H1 (cell line): ENCODE results near the gene PRRX1. TPM values are rescaled to one million over a fixed set of nuclear protein-coding genes. Genes with fewer than 3 reads are reported as not detected.

Experiments used
- CBX5 ChIP-seq: fragments of 300-800, 300-1000 bp; sonication (generic); IDR thresholded peaks from 2 replicates; pipeline ENCODE4 v1.7.1; 2016; ENCODE audit warnings: antibody characterized with exemption, low read length, low read depth
- CBX8 ChIP-seq: fragments of 300-800, 300-1000 bp; sonication (generic); IDR thresholded peaks from 2 replicates; pipeline ENCODE4 v1.7.1; 2016; ENCODE audit warnings: low read depth, low read length, borderline replicate concordance
- EP300 ChIP-seq, 2 experiments: IDR thresholded peaks; 1 replicate in 1 of 2; 2 replicates in 1 of 2; pipeline ENCODE4 v1.6.1; 2011 to 2012; ENCODE audit warnings: low read depth in 2 of 2, low read length in 2 of 2, mild to moderate bottlenecking in 2 of 2, borderline replicate concordance in 1 of 2, inconsistent platforms in 1 of 2, moderate library complexity in 1 of 2
- EZH2 ChIP-seq: fragments of 200-600 bp; sonication (generic); IDR thresholded peaks from 2 replicates; pipeline ENCODE4 v1.7.1; 2012; ENCODE audit warnings: low read depth, mild to moderate bottlenecking, moderate library complexity, low read length, inconsistent platforms; ENCODE audit not compliant: severe bottlenecking
- FOSL1 ChIP-seq: IDR thresholded peaks from 2 replicates; pipeline ENCODE4 v1.6.1; 2011; ENCODE audit warnings: mild to moderate bottlenecking, low read depth, low read length, moderate library complexity; ENCODE audit not compliant: insufficient read depth
- RBBP5 ChIP-seq: IDR thresholded peaks from 2 replicates; pipeline ENCODE4 v1.7.1; 2012; ENCODE audit warnings: low read depth, mild to moderate bottlenecking, inconsistent platforms, low read length, moderate library complexity, borderline replicate concordance
- SAP30 ChIP-seq: fragments of 300-600 bp; sonication (generic); IDR thresholded peaks from 2 replicates; pipeline ENCODE4 v1.7.1; 2012; ENCODE audit warnings: low read length, moderate library complexity, mild to moderate bottlenecking, inconsistent platforms; ENCODE audit not compliant: insufficient read depth, insufficient replicate concordance
- SUZ12 ChIP-seq: fragments of 200-600 bp; sonication (generic); IDR thresholded peaks from 2 replicates; pipeline ENCODE4 v1.6.1; 2012; ENCODE audit warnings: mild to moderate bottlenecking, inconsistent platforms, low read length, moderate library complexity, mixed read lengths
- polyA plus RNA-seq, 7 experiments: library from polyadenylated mRNA; depleted of rRNA in 3 of 7; stranded (reverse) in 5 of 7; unstranded in 2 of 7; fragments of >200 nt in 5 of 7; fragments of 200-250 nt in 2 of 7; gene quantifications; 1 replicate in 5 of 7; 2 replicates in 1 of 7; 4 replicates in 1 of 7; pipeline versions ENCODE4 v1.2.1 to v1.2.3, GENCODE V29; 2011 to 2013; ENCODE audit warnings: missing spikeins in 2 of 7, mixed read lengths in 2 of 7
- total RNA-seq: library from RNA; stranded (reverse); fragmentation: NEBNext Ultra II Directional; extraction: Animal tissue kit (Norgen Biotek cat#: 25700); gene quantifications from 2 replicates; pipeline ENCODE4 v1.2.1, GENCODE V29; 2021

The PRRX1 gene
- total and polyA plus RNA-seq, 2 of the 8 experiments (the other 6 are each of a cell fraction or from before 2014, with no cell fraction given) = not detected

DNA sequence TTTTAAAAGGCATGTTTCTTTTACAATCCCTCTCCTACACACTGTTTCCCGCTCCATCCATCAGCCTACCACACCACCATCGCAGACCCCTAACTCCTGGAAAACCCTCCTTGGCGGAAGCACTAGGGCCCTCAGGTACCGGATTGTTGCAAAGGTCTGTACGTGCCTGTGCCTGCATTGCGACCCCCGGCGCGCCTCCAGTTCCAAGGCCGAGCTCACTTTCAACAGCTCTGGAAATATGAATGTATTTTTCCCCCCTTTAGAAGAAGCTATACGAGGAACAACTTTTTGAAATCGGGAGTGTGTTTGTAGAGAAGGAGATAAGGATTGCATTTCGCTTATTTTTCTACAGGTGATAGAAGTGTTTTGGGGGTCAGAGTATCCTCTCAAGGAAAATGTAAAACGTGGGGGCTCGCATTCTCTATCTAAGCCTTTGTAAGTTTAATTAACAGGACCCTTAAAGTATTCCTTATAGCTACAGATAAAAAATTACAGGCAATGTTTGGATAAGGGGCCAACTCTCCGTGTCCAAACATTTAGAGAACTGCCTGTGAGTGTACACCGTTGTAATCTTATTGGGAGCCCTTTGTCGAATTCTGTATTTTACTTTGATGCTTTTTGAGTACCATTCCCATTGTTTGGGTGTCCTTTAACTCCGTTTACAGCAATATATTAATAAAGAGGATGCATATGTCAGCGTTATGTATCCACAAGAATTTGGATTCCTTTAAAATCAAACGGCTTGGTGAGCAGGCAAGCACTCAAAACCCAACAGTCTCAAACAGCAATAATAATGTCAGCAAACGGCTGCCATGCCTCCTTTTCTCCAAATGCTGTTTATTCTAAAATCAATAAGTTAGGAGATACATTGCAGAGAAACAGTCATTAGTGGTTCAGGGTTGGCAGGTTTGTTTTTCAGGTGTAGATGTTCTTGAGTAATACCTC lies 5.9 kb downstream of the PRRX1 start (continued):
- no peak for TF ChIP-seq CBX5
- TF ChIP-seq CBX8 = peak; percentile 91; the same call in 1 of the 2 replicates
- TF ChIP-seq EP300 (IDR thresholded peaks at IDR 0.05; ENCODE audit: borderline replicate concordance in 1 of 2, low read depth in 2 of 2, low read length in 2 of 2) = no peak
- peak; percentile 83 for TF ChIP-seq SUZ12
- peak; percentile 79 for TF ChIP-seq EZH2
- TF ChIP-seq SAP30 = no peak
- no peak for TF ChIP-seq FOSL1
- no peak for TF ChIP-seq RBBP5
- TF ChIP-seq, all 59 proteins: peak for 4
